SK-N-SH (cell line): ENCODE results near the gene MAB21L3. TPM values are rescaled to one million over a fixed set of nuclear protein-coding genes. Genes with fewer than 3 reads are reported as not detected.

Source experiments
- CTCF ChIA-PET: fragments of 300-600, 350-600 bp; formaldehyde crosslinking; extraction: SDS; loops from one replicate; lab custom pipeline; 2021; lab: Yijun Ruan, JAX
- POLR2A ChIA-PET: fragments of 350-600 bp; sonication (Branson Sonifier 250); formaldehyde crosslinking; extraction: SDS; loops from one replicate; lab custom pipeline; 2020; ENCODE audit warnings: antibody characterized with exemption, inconsistent platforms; lab: Yijun Ruan, JAX
- DNase-seq: peaks from one replicate; pipeline ENCODE4 v3.0.0; 2012
- H2AFZ ChIP-seq: fragments of 200-600 bp; sonication (generic); 2 replicates; pipeline ENCODE4 v1.8.1; 2016; ENCODE audit warnings: antibody characterized with exemption, mild to moderate bottlenecking, low read depth
- H3F3A ChIP-seq: fragments of 200-600 bp; sonication (generic); replicated peaks from 2 replicates; pipeline ENCODE3; 2016; ENCODE audit warnings: antibody characterized with exemption, mild to moderate bottlenecking; ENCODE audit not compliant: insufficient read depth
- H3K27ac ChIP-seq, 2 experiments: fragments of 200-500 bp in 1 of 2; fragments of 200-600 bp in 1 of 2; sonication (Bioruptor generic) in 1 of 2; sonication (generic), shearing (Covaris generic) in 1 of 2; 2 replicates each; pipeline versions ENCODE4 v1.5.1 to v1.6.1; 2014 to 2016; ENCODE audit warnings: low read depth in 2 of 2, inconsistent platforms in 1 of 2, low read length in 1 of 2, mild to moderate bottlenecking in 1 of 2, mixed read lengths in 1 of 2
- H3K27me3 ChIP-seq: fragments of 200-600 bp; sonication (generic), shearing (Covaris generic); 2 replicates; pipeline ENCODE4 v1.6.1; 2016; ENCODE audit warnings: mixed run types; ENCODE audit not compliant: insufficient read depth
- H3K36me3 ChIP-seq, 2 experiments: fragments of 200-500 bp in 1 of 2; fragments of 200-600 bp in 1 of 2; sonication (Bioruptor generic) in 1 of 2; sonication (generic) in 1 of 2; replicated peaks in 1 of 2; 2 replicates each; pipeline versions ENCODE3 to v1.5.1; 2014 to 2016; ENCODE audit warnings: low read length in 1 of 2, mild to moderate bottlenecking in 1 of 2; ENCODE audit not compliant: insufficient read depth in 2 of 2, control insufficient read depth in 1 of 2
- H3K4me1 ChIP-seq, 2 experiments: fragments of 200-500 bp in 1 of 2; fragments of 200-600 bp in 1 of 2; sonication (Bioruptor generic) in 1 of 2; sonication (generic), shearing (Covaris generic) in 1 of 2; 2 replicates each; pipeline versions ENCODE4 v1.5.1 to v1.6.1; 2014 to 2016; ENCODE audit warnings: low read depth in 1 of 2, low read length in 1 of 2, mixed run types in 1 of 2; ENCODE audit not compliant: insufficient read depth in 2 of 2, control insufficient read depth in 1 of 2
- H3K4me2 ChIP-seq: fragments of 200-600 bp; sonication (generic), shearing (Covaris generic); 2 replicates; pipeline ENCODE4 v1.6.1; 2017; ENCODE audit warnings: mixed run types
- H3K4me3 ChIP-seq, 2 experiments: fragments of 200-500 bp in 1 of 2; fragments of 200-600 bp in 1 of 2; sonication (Bioruptor generic) in 1 of 2; sonication (generic), shearing (Covaris generic) in 1 of 2; 2 replicates each; pipeline versions ENCODE4 v1.5.1 to v1.8.1; 2014 to 2016; ENCODE audit warnings: low read depth in 2 of 2, inconsistent platforms in 1 of 2, low read length in 1 of 2, mild to moderate bottlenecking in 1 of 2, mixed read lengths in 1 of 2, moderate library complexity in 1 of 2
- H3K79me2 ChIP-seq: fragments of 200-600 bp; sonication (generic); 2 replicates; pipeline ENCODE4 v1.8.1; 2017; ENCODE audit warnings: mild to moderate bottlenecking; ENCODE audit not compliant: insufficient read depth
- H3K9ac ChIP-seq: fragments of 200-600 bp; sonication (generic); 2 replicates; pipeline ENCODE4 v1.6.1; 2017; ENCODE audit warnings: mixed run types
- H3K9me2 ChIP-seq: fragments of 200-600 bp; sonication (generic); 2 replicates; pipeline ENCODE4 v1.6.1; 2017; ENCODE audit warnings: mixed run types
- H3K9me3 ChIP-seq: fragments of 200-600 bp; sonication (generic); 2 replicates; pipeline ENCODE4 v1.6.1; 2017; ENCODE audit warnings: mixed run types, mild to moderate bottlenecking, moderate library complexity
- H4K20me1 ChIP-seq: fragments of 200-600 bp; sonication (generic); 2 replicates; pipeline ENCODE4 v1.6.1; 2017; ENCODE audit warnings: mild to moderate bottlenecking, mixed run types; ENCODE audit not compliant: insufficient read depth
- CHD2 ChIP-seq: fragments of 150-350 bp; IDR thresholded peaks from 2 replicates; pipeline ENCODE4 v1.6.1; 2018; ENCODE audit warnings: low read length; ENCODE audit not compliant: partially characterized antibody
- EP300 ChIP-seq, 2 experiments: IDR thresholded peaks; 2 replicates each; pipeline versions ENCODE4 v1.4.0 to v1.6.1; 2012; ENCODE audit warnings: borderline replicate concordance in 1 of 2, low read depth in 1 of 2, low read length in 1 of 2
- FOXJ3 ChIP-seq: sonication (generic); formaldehyde crosslinking; IDR thresholded peaks from 2 replicates; pipeline ENCODE4 v1.5.1; 2020; ENCODE audit warnings: mild to moderate bottlenecking, missing genetic modification reagents
- IRF3 ChIP-seq: fragments of 150-350 bp; IDR thresholded peaks from 2 replicates; pipeline ENCODE4 v1.6.1; 2016; ENCODE audit warnings: mild to moderate bottlenecking, low read depth, low read length
- JUND ChIP-seq: IDR thresholded peaks from 2 replicates; pipeline ENCODE4 v1.4.0; 2012
- MEF2A ChIP-seq: IDR thresholded peaks from 2 replicates; pipeline ENCODE4 v1.4.0; 2012; ENCODE audit warnings: low read depth, borderline replicate concordance
- MXI1 ChIP-seq: IDR thresholded peaks from 2 replicates; pipeline ENCODE4 v1.6.1; 2012; ENCODE audit warnings: mild to moderate bottlenecking, low read depth, low read length, improper control_type of control experiment
- POLR2AphosphoS5 ChIP-seq: IDR thresholded peaks from 2 replicates; pipeline ENCODE4 v1.6.1; 2012; ENCODE audit warnings: low read depth, low read length
- RFX5 ChIP-seq: IDR thresholded peaks from 2 replicates; pipeline ENCODE4 v1.6.1; 2012; ENCODE audit warnings: mild to moderate bottlenecking, improper control_type of control experiment, low read length
- RXRA ChIP-seq: IDR thresholded peaks from 2 replicates; pipeline ENCODE4 v1.4.0; 2012; ENCODE audit warnings: low read depth, mild to moderate bottlenecking, borderline replicate concordance
- SMC3 ChIP-seq: IDR thresholded peaks from 2 replicates; pipeline ENCODE4 v1.6.1; 2012; ENCODE audit warnings: low read depth, low read length, improper control_type of control experiment
- TAF1 ChIP-seq: IDR thresholded peaks from 2 replicates; pipeline ENCODE4 v1.6.1; 2012; ENCODE audit warnings: low read depth, mild to moderate bottlenecking, low read length, moderate library complexity, borderline replicate concordance
- TCF12 ChIP-seq: IDR thresholded peaks from 2 replicates; pipeline ENCODE4 v1.4.0; 2012
- YY1 ChIP-seq: IDR thresholded peaks from 2 replicates; pipeline ENCODE4 v1.4.0; 2012; ENCODE audit warnings: low read depth, mild to moderate bottlenecking
- WGBS: methylation state at CpG from one replicate; pipeline ENCODE4 v1.1.6; 2017; ENCODE audit warnings: low lambda C conversion rate; 5-methylcytosine and 5-hydroxymethylcytosine counted together
- polyA plus RNA-seq, 3 experiments: library from polyadenylated mRNA; depleted of rRNA; stranded (reverse); fragments of >200 nt; gene quantifications; 2 replicates each; pipeline ENCODE4 v1.2.3, GENCODE V29; 2012
- TF ChIP-seq, protein P1 (sequence below): fragments of 200-600 bp; sonication (generic); IDR thresholded peaks from 2 replicates; pipeline ENCODE4 v1.6.1; 2017; ENCODE audit warnings: antibody characterized with exemption, mild to moderate bottlenecking, moderate library complexity
- TF ChIP-seq, protein P2 (sequence below): IDR thresholded peaks from 2 replicates; pipeline ENCODE4; 2012
- TF ChIP-seq, protein P3 (sequence below): IDR thresholded peaks from 2 replicates; pipeline ENCODE4 v1.6.1; 2012; ENCODE audit warnings: mild to moderate bottlenecking, low read depth, low read length, moderate library complexity

Gene MAB21L3
- polyA plus RNA-seq, 1 of the 3 experiments (the other 2 are of a cell fraction) = not detected

DNA sequence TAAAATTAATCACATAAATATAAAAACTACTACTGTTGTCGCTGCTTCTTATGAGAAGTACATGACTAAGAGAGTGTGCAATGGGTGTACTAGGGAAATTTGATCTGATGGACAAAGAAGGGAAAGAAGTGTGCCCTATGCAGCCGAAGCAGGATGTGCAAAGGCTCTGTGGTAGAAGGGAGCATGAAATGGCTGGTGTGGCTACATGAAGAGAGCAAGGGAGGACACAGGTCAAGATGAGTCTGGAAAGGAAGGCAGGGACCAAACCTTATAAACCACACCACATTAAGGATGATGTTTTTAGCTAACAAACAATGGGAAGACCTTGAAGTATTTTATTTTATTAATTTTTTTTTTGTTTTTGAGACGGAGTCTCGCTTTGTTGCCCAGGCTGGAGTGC lies 20.0 kb downstream of the MAB21L3 start:
- no peaks in the 10 kb centered on the region for H4K20me1 ChIP-seq
- ChIA-PET CTCF (interaction anchor here (2.1 to 3.2 kb wide), 3 partner anchors 8 to 368 kb away, joined by 8 to 27 read pairs (median 15); no protein-coding TSS in a partner anchor), POLR2A (no interaction called here)
- no peaks in the 10 kb centered on the region for H3K79me2 ChIP-seq
- peaks cover 10% of the 10 kb centered on the region; the same call in 1 of the 2 replicates for H3K27me3 ChIP-seq
- H3K4me3 ChIP-seq = no peak overlapping the region
- no peaks in the 10 kb centered on the region; a peak in 2 of 4 replicates for H3K4me1 ChIP-seq
- no peaks in the 10 kb centered on the region for H3K9me2 ChIP-seq
- H3K9me3 ChIP-seq = no peaks in the 10 kb centered on the region
- no peaks in the 10 kb centered on the region for H3F3A ChIP-seq
- no peak for TF ChIP-seq FOXJ3 (CRISPR knock-in tag)
- no peak for TF ChIP-seq YY1
- TF ChIP-seq SMC3 = no peak
- TF ChIP-seq, protein P1, sequence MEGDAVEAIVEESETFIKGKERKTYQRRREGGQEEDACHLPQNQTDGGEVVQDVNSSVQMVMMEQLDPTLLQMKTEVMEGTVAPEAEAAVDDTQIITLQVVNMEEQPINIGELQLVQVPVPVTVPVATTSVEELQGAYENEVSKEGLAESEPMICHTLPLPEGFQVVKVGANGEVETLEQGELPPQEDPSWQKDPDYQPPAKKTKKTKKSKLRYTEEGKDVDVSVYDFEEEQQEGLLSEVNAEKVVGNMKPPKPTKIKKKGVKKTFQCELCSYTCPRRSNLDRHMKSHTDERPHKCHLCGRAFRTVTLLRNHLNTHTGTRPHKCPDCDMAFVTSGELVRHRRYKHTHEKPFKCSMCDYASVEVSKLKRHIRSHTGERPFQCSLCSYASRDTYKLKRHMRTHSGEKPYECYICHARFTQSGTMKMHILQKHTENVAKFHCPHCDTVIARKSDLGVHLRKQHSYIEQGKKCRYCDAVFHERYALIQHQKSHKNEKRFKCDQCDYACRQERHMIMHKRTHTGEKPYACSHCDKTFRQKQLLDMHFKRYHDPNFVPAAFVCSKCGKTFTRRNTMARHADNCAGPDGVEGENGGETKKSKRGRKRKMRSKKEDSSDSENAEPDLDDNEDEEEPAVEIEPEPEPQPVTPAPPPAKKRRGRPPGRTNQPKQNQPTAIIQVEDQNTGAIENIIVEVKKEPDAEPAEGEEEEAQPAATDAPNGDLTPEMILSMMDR = no peak
- TF ChIP-seq IRF3 = no peak
- TF ChIP-seq MXI1 = no peak
- TF ChIP-seq, protein P2, sequence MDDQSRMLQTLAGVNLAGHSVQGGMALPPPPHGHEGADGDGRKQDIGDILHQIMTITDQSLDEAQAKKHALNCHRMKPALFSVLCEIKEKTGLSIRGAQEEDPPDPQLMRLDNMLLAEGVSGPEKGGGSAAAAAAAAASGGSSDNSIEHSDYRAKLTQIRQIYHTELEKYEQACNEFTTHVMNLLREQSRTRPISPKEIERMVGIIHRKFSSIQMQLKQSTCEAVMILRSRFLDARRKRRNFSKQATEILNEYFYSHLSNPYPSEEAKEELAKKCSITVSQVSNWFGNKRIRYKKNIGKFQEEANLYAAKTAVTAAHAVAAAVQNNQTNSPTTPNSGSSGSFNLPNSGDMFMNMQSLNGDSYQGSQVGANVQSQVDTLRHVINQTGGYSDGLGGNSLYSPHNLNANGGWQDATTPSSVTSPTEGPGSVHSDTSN = no peak
- TF ChIP-seq CHD2 = no peak
- no peak for TF ChIP-seq TCF12
- TF ChIP-seq TAF1 = no peak
- no peak for TF ChIP-seq JUND
- no peak for TF ChIP-seq RFX5
- TF ChIP-seq, protein P3, sequence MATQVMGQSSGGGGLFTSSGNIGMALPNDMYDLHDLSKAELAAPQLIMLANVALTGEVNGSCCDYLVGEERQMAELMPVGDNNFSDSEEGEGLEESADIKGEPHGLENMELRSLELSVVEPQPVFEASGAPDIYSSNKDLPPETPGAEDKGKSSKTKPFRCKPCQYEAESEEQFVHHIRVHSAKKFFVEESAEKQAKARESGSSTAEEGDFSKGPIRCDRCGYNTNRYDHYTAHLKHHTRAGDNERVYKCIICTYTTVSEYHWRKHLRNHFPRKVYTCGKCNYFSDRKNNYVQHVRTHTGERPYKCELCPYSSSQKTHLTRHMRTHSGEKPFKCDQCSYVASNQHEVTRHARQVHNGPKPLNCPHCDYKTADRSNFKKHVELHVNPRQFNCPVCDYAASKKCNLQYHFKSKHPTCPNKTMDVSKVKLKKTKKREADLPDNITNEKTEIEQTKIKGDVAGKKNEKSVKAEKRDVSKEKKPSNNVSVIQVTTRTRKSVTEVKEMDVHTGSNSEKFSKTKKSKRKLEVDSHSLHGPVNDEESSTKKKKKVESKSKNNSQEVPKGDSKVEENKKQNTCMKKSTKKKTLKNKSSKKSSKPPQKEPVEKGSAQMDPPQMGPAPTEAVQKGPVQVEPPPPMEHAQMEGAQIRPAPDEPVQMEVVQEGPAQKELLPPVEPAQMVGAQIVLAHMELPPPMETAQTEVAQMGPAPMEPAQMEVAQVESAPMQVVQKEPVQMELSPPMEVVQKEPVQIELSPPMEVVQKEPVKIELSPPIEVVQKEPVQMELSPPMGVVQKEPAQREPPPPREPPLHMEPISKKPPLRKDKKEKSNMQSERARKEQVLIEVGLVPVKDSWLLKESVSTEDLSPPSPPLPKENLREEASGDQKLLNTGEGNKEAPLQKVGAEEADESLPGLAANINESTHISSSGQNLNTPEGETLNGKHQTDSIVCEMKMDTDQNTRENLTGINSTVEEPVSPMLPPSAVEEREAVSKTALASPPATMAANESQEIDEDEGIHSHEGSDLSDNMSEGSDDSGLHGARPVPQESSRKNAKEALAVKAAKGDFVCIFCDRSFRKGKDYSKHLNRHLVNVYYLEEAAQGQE = no peak
- TF ChIP-seq EP300 (IDR thresholded peaks at IDR 0.05; ENCODE audit: borderline replicate concordance in 1 of 2, low read depth in 1 of 2, low read length in 1 of 2) = no peak
- no peak for TF ChIP-seq RXRA
- TF ChIP-seq MEF2A = no peak
- no peak for TF ChIP-seq POLR2AphosphoS5
- H2AFZ ChIP-seq = no peak overlapping the region
- no peak overlapping the region for H3K9ac ChIP-seq
- no peak overlapping the region for H3K4me2 ChIP-seq
- no peak for DNase-seq
- H3K27ac ChIP-seq = no peak overlapping the region
- H3K36me3 ChIP-seq = no peaks in the 10 kb centered on the region
- 69% methylated on average over 4 of the region's 4 CpGs for WGBS
